ENCODE measurements around the gene ATP6AP1. TPM values are rescaled to one million over a fixed set of nuclear protein-coding genes. Genes with fewer than 3 reads are reported as not detected.

The ATP6AP1 gene
- total and polyA plus RNA-seq, 9 of the 15 experiments (the other 6 are each of a cell fraction or from before 2014, with no cell fraction given) = 8.3 to 90.5 (median 52.9) TPM

DNA sequence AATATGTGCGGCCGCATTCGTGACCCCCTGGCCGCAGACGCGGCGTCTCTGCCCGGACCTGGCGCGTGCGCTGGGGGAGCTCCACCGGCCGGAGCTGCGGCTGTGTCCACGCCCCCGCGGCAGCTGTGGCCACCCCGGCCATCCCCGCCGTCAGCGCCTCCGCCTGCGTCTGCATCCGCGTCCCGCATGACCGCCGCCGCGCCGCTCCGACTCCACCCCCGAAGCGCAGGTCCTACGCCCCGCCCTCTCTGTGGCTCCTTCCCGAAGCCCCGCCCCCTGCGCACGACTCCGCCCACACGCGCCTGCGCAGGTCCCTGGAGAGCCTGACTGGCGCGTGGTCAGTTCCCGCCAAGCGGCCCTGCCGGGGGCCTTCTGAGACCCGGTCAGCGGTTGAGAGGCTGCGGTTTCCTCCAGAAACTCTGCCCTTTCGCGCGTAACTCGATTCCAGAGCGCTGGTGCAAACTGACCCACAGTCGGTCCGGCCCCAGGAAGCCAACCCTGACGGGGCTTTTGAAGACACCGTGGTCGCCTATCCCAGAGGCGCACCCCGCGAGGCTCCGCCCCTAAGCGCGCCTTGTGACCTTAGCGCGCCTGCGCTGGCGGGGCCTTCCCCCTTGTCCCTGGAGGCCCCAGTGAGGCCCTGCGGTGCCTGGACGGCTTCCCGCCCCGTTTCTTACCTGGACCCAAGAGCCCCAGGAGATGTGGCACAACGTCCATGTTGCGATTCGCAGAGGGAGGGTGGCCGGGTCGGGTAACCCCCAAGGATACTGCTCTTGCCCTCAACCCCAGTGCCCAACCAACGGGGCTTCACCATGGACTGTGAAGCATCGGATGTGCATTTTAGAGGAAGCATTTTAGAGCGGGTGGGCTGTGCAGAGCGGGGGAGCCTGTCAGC lies 50.5 kb downstream of the ATP6AP1 start, which contains the start of gene LAGE3 (continued):
- TF ChIP-seq, protein P1, sequence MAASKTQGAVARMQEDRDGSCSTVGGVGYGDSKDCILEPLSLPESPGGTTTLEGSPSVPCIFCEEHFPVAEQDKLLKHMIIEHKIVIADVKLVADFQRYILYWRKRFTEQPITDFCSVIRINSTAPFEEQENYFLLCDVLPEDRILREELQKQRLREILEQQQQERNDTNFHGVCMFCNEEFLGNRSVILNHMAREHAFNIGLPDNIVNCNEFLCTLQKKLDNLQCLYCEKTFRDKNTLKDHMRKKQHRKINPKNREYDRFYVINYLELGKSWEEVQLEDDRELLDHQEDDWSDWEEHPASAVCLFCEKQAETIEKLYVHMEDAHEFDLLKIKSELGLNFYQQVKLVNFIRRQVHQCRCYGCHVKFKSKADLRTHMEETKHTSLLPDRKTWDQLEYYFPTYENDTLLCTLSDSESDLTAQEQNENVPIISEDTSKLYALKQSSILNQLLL (CRISPR knock-in tag; IDR thresholded peaks at IDR 0.05; ENCODE audit: borderline replicate concordance) = no peak
- TF ChIP-seq NFATC3 (IDR thresholded peaks at IDR 0.05) = no peak
- TF ChIP-seq ZZZ3 (IDR thresholded peaks at IDR 0.05) = no peak
- TF ChIP-seq DIDO1 (tag; IDR thresholded peaks at IDR 0.05; ENCODE audit: low read depth) = no peak
- TF ChIP-seq SMAD3 (CRISPR knock-in tag; conservative IDR thresholded peaks at IDR 0.05) = peak; percentile 75; the same call in 1 of the 2 replicates
- TF ChIP-seq FOXP1 (CRISPR knock-in tag; IDR thresholded peaks at IDR 0.05) = peak; percentile 89
- TF ChIP-seq FOSL1 (tag; conservative IDR thresholded peaks at IDR 0.05) = no peak
- no peak for TF ChIP-seq PTRF (tag; IDR thresholded peaks at IDR 0.05)
- no peak for TF ChIP-seq ZNF146 (CRISPR knock-in tag; IDR thresholded peaks at IDR 0.05; ENCODE audit: unreplicated experiment)
- TF ChIP-seq, protein P2, sequence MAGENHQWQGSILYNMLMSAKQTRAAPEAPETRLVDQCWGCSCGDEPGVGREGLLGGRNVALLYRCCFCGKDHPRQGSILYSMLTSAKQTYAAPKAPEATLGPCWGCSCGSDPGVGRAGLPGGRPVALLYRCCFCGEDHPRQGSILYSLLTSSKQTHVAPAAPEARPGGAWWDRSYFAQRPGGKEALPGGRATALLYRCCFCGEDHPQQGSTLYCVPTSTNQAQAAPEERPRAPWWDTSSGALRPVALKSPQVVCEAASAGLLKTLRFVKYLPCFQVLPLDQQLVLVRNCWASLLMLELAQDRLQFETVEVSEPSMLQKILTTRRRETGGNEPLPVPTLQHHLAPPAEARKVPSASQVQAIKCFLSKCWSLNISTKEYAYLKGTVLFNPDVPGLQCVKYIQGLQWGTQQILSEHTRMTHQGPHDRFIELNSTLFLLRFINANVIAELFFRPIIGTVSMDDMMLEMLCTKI (IDR thresholded peaks at IDR 0.05; ENCODE audit: partially characterized antibody) = no peak
- peak; percentile 70 for TF ChIP-seq POLR2B (IDR thresholded peaks at IDR 0.05; ENCODE audit: low read depth, partially characterized antibody)
- TF ChIP-seq KLF13 (tag; IDR thresholded peaks at IDR 0.05; ENCODE audit: borderline replicate concordance, low read depth) = peak; percentile 7; the same call in 1 of the 2 replicates
- TF ChIP-seq HNRNPK (IDR thresholded peaks at IDR 0.05; ENCODE audit: low read depth, low read length, poor library complexity, severe bottlenecking) = peak; percentile 62
- no peak for TF ChIP-seq ZNF830 (CRISPR knock-in tag; IDR thresholded peaks at IDR 0.05)
- TF ChIP-seq ZNF699 (CRISPR knock-in tag; IDR thresholded peaks at IDR 0.05; ENCODE audit: insufficient replicate concordance) = no peak
- 0 out of 2 replicates have a peak, but pooled peaks have one; percentile 40 for TF ChIP-seq NR2C2 (CRISPR knock-in tag; IDR thresholded peaks at IDR 0.05)
- peak; percentile 71; the same call in 1 of the 2 replicates for TF ChIP-seq NR2C2 (tag; IDR thresholded peaks at IDR 0.05)
- TF ChIP-seq, protein P3, sequence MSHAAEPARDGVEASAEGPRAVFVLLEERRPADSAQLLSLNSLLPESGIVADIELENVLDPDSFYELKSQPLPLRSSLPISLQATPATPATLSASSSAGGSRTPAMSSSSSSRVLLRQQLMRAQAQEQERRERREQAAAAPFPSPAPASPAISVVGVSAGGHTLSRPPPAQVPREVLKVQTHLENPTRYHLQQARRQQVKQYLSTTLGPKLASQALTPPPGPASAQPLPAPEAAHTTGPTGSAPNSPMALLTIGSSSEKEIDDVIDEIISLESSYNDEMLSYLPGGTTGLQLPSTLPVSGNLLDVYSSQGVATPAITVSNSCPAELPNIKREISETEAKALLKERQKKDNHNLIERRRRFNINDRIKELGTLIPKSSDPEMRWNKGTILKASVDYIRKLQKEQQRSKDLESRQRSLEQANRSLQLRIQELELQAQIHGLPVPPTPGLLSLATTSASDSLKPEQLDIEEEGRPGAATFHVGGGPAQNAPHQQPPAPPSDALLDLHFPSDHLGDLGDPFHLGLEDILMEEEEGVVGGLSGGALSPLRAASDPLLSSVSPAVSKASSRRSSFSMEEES (CRISPR knock-in tag; IDR thresholded peaks at IDR 0.05) = no peak
- no peak for TF ChIP-seq SLC30A9 (CRISPR knock-in tag; IDR thresholded peaks at IDR 0.05)
- TF ChIP-seq, protein P4, sequence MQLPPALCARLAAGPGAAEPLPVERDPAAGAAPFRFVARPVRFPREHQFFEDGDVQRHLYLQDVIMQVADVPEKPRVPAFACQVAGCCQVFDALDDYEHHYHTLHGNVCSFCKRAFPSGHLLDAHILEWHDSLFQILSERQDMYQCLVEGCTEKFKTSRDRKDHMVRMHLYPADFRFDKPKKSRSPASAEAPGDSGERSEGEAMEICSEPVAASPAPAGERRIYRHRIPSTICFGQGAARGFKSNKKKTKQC (CRISPR knock-in tag; IDR thresholded peaks at IDR 0.05) = peak; percentile 71; the same call in 1 of the 2 replicates
- peak; percentile 67 for TF ChIP-seq FIP1L1 (IDR thresholded peaks at IDR 0.05; ENCODE audit: low read depth, low read length, poor library complexity, severe bottlenecking)
- no peak for TF ChIP-seq FOXM1 (IDR thresholded peaks at IDR 0.05; ENCODE audit: low read depth)
- peak; percentile 47; the same call in 1 of the 2 replicates for TF ChIP-seq FOXM1 (CRISPR knock-in tag; IDR thresholded peaks at IDR 0.05; ENCODE audit: low read depth)

Measured in K562 (cell line).